Natural killer cell treated with Interleukin-12 subunit alpha and Interleukin-12 subunit beta and Interleukin-15 and Interleukin-18, amount 100 ng/mL, for 72 hours (primary cell): ENCODE measurements around the gene HTD2. TPM values are rescaled to one million over a fixed set of nuclear protein-coding genes. Genes with fewer than 3 reads are reported as not detected.
A peak's percentile ranks its signal among the peaks of the same experiment; 100 is the strongest.
"Not testable (repeated sequence)": the region's sequence is repeated elsewhere in the genome, so short reads cannot be mapped to it uniquely, and the experiment has no call there.

ENCODE experiments used
- ATAC-seq, 2 donors: fragments of 150-1000 bp; cut with Tn5 transposase in 1 of 2; sonication (Bioruptor Pico), chemical (Tn5 transposase) in 1 of 2; 2 replicates each; pipeline ENCODE4 v1.10.0; 2021
- DNase-seq: peaks from one replicate; pipeline ENCODE4 v3.0.0; 2022; ENCODE audit warnings: low spot score
- H3K27ac Mint-ChIP-seq, 2 donors: 1 replicate in 1 of 2; 2 replicates in 1 of 2; pipeline ENCODE4 v1.8.0; 2022; ENCODE audit warnings: mixed read lengths in 2 of 2, mild to moderate bottlenecking in 1 of 2, moderate library complexity in 1 of 2
- H3K27me3 Mint-ChIP-seq, 2 donors: 1 replicate in 1 of 2; 2 replicates in 1 of 2; pipeline ENCODE4 v1.8.0; 2022; ENCODE audit warnings: mixed read lengths in 2 of 2
- H3K36me3 Mint-ChIP-seq: one replicate; pipeline ENCODE4 v1.8.0; 2022; ENCODE audit warnings: mixed read lengths
- H3K4me1 Mint-ChIP-seq, 2 donors: 1 replicate in 1 of 2; 2 replicates in 1 of 2; pipeline ENCODE4 v1.8.0; 2022; ENCODE audit warnings: low read depth in 2 of 2, mixed read lengths in 2 of 2, mild to moderate bottlenecking in 1 of 2
- H3K4me3 Mint-ChIP-seq: one replicate; pipeline ENCODE4 v1.8.0; 2022; ENCODE audit warnings: mixed read lengths
- H3K9me3 Mint-ChIP-seq: 2 replicates; pipeline ENCODE4 v1.8.0; 2022; ENCODE audit warnings: mixed read lengths
- total RNA-seq, 2 donors: library from RNA; stranded (reverse); gene quantifications; one replicate each; pipeline ENCODE4 v1.2.3, GENCODE V29; 2022

HTD2 gene
- total RNA-seq, 2 donors from 2014 or later, result 6.7 to 11.6 TPM

GRCh38 chr3:58332575-58333188 is 26.4 kb downstream of the HTD2 start, which contains the start of gene PXK:
Gene PXK, plus strand, starts transcription at chr3:58332892. Its CDS starts 97 bp downstream, at chr3:58332989.
- Mint-ChIP-seq H3K36me3 (peaks cover 11% of the 10 kb centered on the region), H3K27me3 (no peaks in the 10 kb centered on the region)
- peak; percentile 91 for DNase-seq

DNA sequence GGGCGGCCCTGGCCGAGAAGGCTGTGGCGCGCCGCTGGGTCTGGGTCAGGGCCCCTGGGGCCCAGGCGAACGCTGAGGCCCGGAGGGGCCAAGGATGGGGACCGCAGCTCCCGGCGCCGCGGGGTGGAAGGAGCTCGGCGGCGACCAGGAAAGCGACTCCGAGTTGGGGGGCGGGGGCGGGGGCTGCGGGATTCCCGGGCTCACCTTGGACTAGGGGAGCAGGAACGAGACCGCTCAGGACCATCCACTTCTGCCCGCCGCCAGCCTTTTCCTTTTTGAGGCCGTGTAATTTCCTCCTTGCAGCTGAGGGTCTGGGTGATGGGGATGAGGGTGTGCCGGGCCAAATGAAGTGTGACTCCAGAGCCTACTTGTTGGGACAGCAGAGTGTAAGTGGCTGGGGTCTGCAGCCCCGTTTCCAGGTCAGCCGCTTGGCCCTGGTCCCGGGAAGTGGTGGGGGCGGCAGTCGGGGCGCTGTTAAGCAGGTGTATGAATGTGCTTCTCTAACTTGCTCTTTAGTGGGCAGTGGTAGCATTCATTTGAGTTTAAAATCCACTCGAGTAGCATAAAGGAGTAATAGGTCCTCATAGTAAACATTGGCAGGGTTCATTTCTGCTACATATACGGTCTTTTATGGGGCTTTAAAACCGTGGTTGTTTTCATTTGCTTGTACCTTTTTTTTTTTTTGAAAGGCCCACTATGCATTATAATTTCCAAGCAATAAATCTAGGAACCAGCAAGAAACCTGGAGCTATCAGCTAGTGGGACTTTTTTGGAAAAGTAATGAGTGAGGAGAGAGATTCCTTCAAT is 27.1 kb downstream of the HTD2 start:
- peaks cover 26 to 41% of the 10 kb centered on the region in 2 donors for H3K4me1 Mint-ChIP-seq
- H3K27me3 Mint-ChIP-seq, result no peaks in the 10 kb centered on the region
- DNase-seq (no peak), ATAC-seq (peak; percentile 37 to 43)
- peak overlapping the region; percentile 89 to 99 for H3K27ac Mint-ChIP-seq
- H3K9me3 Mint-ChIP-seq, result no peaks in the 10 kb centered on the region
- H3K4me3 Mint-ChIP-seq, result peak overlapping the region; percentile 82
- peaks cover 11% of the 10 kb centered on the region for H3K36me3 Mint-ChIP-seq

More at GRCh38 chr3:58332575-58333188, 26.4 kb downstream of the HTD2 start, which contains the start of gene PXK:
- Mint-ChIP-seq H3K4me1 (peaks cover 26 to 41% of the 10 kb centered on the region in 2 donors), H3K4me3 (peak within 1 kb of the TSS; percentile 82), H3K27ac (peak within 1 kb of the TSS; percentile 89 to 99), H3K9me3 (no peaks in the 10 kb centered on the region)
- ATAC-seq, result peak; percentile 92 to 93

GRCh38 chr3:58334013-58334321 is 27.6 kb downstream of the HTD2 start:
- DNase-seq, result no peak
- H3K4me3 Mint-ChIP-seq, result peak overlapping the region; percentile 82
- peaks cover 26 to 41% of the 10 kb centered on the region in 2 donors for H3K4me1 Mint-ChIP-seq

GRCh38 chr3:58334506-58334884 is 28.2 kb downstream of the HTD2 start:
- Mint-ChIP-seq H3K4me1 (peaks cover 26 to 41% of the 10 kb centered on the region in 2 donors), H3K9me3 (no peaks in the 10 kb centered on the region), H3K4me3 (peak overlapping the region; percentile 82), H3K36me3 (peaks cover 16% of the 10 kb centered on the region), H3K27me3 (no peaks in the 10 kb centered on the region), H3K27ac (peak overlapping the region; percentile 89 to 99)
- DNase-seq (no peak), ATAC-seq (no peak)

More at GRCh38 chr3:58334013-58334321, 27.6 kb downstream of the HTD2 start:
- peak overlapping the region; percentile 89 to 99 for H3K27ac Mint-ChIP-seq
- no peaks in the 10 kb centered on the region for H3K27me3 Mint-ChIP-seq
- ATAC-seq, result no peak
- H3K9me3 Mint-ChIP-seq, result no peaks in the 10 kb centered on the region
- H3K36me3 Mint-ChIP-seq, result peaks cover 12% of the 10 kb centered on the region

DNA sequence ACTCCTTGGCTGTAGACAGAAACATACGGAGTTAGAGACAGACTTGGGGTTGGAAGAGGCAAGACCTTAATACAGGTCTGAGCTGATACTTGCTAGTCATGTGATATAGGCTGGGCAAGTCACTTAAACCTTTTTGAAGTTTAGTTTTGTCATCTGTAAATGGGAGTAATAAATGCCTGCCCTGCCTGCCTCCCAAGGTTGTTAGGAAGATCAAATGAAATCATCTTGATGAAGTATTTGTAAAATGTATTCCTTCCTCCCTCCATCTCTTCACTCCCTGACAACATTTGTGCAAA is 29.3 kb downstream of the HTD2 start:
- DNase-seq (no peak), ATAC-seq (peak in 1 of 2 donors; percentile 2)
- H3K4me1 Mint-ChIP-seq, result peaks cover 26 to 41% of the 10 kb centered on the region in 2 donors
- peak overlapping the region; percentile 82 for H3K4me3 Mint-ChIP-seq
- H3K36me3 Mint-ChIP-seq, result peaks cover 16% of the 10 kb centered on the region
- H3K27ac Mint-ChIP-seq, result peak overlapping the region; percentile 89 to 99
- no peaks in the 10 kb centered on the region for H3K9me3 Mint-ChIP-seq
- no peaks in the 10 kb centered on the region for H3K27me3 Mint-ChIP-seq

DNA sequence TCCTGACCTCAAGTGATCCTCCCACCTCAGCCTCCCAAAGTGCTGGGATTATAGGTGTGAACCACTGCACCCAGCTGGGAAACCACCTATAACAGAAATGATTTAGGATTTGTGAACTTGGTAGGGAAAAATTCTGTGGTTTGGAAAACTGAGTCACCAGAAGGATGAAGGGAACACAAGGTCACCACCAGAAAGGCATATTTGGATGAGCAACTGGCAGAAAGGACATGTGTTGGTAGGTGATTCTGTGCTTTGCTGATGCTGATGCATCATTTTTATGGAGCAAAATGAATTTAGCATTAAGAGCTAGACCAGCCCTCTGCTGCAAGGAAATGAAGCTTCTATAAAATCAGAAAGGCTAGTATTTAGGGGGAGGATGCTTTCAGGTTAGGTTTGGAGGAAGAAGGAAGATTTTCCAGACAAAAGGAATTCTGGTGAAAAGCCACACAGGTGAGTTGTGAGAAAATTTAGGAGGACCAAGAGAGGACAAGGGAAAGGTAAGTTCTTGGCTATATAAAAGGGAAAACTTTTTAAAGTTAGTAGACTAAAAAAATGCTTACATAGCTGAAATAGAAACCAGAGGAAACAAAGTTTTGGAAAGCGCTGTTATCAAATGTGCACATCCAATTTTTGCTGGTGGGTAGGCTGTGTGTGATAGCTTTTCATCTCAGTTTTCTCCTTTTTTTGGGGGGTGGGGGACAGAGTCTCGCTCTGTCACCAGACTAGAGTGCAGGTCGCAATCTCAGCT is 30.0 kb downstream of the HTD2 start:
- H3K27me3 Mint-ChIP-seq, result no peaks in the 10 kb centered on the region
- peaks cover 16% of the 10 kb centered on the region for H3K36me3 Mint-ChIP-seq
- DNase-seq (no peak), ATAC-seq (no peak)
- peak overlapping the region; percentile 82 for H3K4me3 Mint-ChIP-seq
- H3K4me1 Mint-ChIP-seq, result peaks cover 28 to 46% of the 10 kb centered on the region in 2 donors
- H3K27ac Mint-ChIP-seq, result peak overlapping the region; percentile 89 to 99
- H3K9me3 Mint-ChIP-seq, result no peaks in the 10 kb centered on the region

GRCh38 chr3:58337190-58337589 is 30.9 kb downstream of the HTD2 start:
- Mint-ChIP-seq H3K36me3 (peaks cover 16% of the 10 kb centered on the region), H3K4me1 (peaks cover 25 to 40% of the 10 kb centered on the region in 2 donors), H3K27me3 (no peaks in the 10 kb centered on the region), H3K27ac (peak overlapping the region; percentile 89 to 99), H3K9me3 (no peaks in the 10 kb centered on the region), H3K4me3 (no peak overlapping the region)
- no peak for ATAC-seq
- DNase-seq, result no peak

DNA sequence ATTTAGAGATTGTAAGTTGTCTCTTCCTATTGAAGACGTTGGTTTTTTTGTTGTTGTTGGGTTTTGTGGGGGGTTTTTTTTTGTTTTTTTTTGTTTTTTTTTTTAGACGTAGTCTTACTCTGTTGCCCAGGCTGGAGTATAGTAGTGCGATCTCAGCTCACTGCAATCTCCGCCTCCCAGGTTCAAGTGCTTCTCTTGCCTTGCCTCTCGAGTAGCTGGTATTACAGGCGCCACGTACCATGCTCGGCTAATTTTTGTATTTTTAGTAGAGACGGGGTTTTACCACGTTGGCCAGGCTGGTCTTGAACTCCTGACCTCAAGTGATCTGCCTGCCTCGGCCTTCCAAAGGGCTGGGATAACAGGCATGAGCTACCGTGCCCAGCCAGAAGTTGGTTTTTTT is 32.8 kb downstream of the HTD2 start:
- peaks cover 21% of the 10 kb centered on the region for H3K36me3 Mint-ChIP-seq
- DNase-seq, H3K4me3 Mint-ChIP-seq, H3K27me3 Mint-ChIP-seq, H3K9me3 Mint-ChIP-seq, ATAC-seq, H3K27ac Mint-ChIP-seq: not testable (repeated sequence)
- H3K4me1 Mint-ChIP-seq, result peaks cover 32 to 34% of the 10 kb centered on the region in 2 donors

GRCh38 chr3:58340594-58341244 is 34.4 kb downstream of the HTD2 start:
- Mint-ChIP-seq H3K4me1 (peaks cover 24 to 27% of the 10 kb centered on the region in 2 donors), H3K27ac (no peak overlapping the region), H3K27me3 (no peaks in the 10 kb centered on the region), H3K9me3 (no peaks in the 10 kb centered on the region), H3K36me3 (peaks cover 16% of the 10 kb centered on the region), H3K4me3 (no peak overlapping the region)
- ATAC-seq, result no peak
- DNase-seq, result no peak

- H3K27ac Mint-ChIP-seq, result no peak overlapping the region
- ATAC-seq (no peak), DNase-seq (no peak)
- no peaks in the 10 kb centered on the region for H3K9me3 Mint-ChIP-seq
- H3K4me3 Mint-ChIP-seq, result no peak overlapping the region
- H3K36me3 Mint-ChIP-seq, result peaks cover 11% of the 10 kb centered on the region
- no peaks in the 10 kb centered on the region for H3K27me3 Mint-ChIP-seq
- H3K4me1 Mint-ChIP-seq, result peaks cover 25 to 27% of the 10 kb centered on the region in 2 donors
These were observed 35.1 kb downstream of the HTD2 start for GRCh38 chr3:58341376-58341775.

DNA sequence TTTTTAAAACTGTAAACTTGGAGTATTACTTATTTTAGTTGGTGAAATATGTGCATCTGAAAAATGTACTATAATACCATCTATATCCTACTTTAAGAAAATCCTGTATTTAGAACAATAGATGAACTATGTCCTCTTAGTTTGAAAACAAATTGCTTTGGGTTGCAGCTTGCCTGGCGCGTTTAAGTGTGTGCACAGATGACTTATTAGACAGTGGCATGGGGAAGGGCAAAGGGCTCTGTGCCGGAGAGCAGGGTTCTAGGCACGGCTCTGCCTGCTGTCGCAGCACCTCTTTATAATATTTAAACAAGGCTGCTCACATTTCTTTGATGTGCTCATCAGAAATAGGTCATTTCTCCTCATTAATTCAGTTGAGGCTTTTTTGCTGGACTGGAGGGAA is 36.4 kb downstream of the HTD2 start:
- no peak overlapping the region for H3K4me3 Mint-ChIP-seq
- H3K4me1 Mint-ChIP-seq, result peaks cover 30 to 32% of the 10 kb centered on the region in 2 donors
- no peak overlapping the region for H3K27ac Mint-ChIP-seq
- DNase-seq, result no peak
- no peaks in the 10 kb centered on the region for H3K27me3 Mint-ChIP-seq
- ATAC-seq, result no peak
- H3K36me3 Mint-ChIP-seq, result peaks cover 10% of the 10 kb centered on the region
- H3K9me3 Mint-ChIP-seq, result no peaks in the 10 kb centered on the region

- Mint-ChIP-seq H3K4me3 (no peak overlapping the region), H3K36me3 (peaks cover 5% of the 10 kb centered on the region), H3K27ac (peak overlapping the region in 1 of 2 donors; percentile 23), H3K9me3 (no peaks in the 10 kb centered on the region), H3K4me1 (peaks cover 47% of the 10 kb centered on the region in 2 donors), H3K27me3 (no peaks in the 10 kb centered on the region)
- no peak for DNase-seq
- no peak for ATAC-seq
These were observed 39.1 kb downstream of the HTD2 start for GRCh38 chr3:58345457-58345856.

- ATAC-seq (peak in 1 of 2 donors; percentile 55), DNase-seq (no peak)
- Mint-ChIP-seq H3K27me3 (no peaks in the 10 kb centered on the region), H3K9me3 (no peaks in the 10 kb centered on the region), H3K4me1 (peaks cover 48 to 49% of the 10 kb centered on the region in 2 donors), H3K4me3 (peak overlapping the region; percentile 55), H3K36me3 (peaks cover 5% of the 10 kb centered on the region), H3K27ac (peak overlapping the region; percentile 23 to 45)
These were observed 40.0 kb downstream of the HTD2 start for GRCh38 chr3:58346368-58346767.
